ENCODE results near the gene VWA3A. TPM values are rescaled to one million over a fixed set of nuclear protein-coding genes. Genes with fewer than 3 reads are reported as not detected.

VWA3A gene
- total and polyA plus RNA-seq, 2 of the 4 experiments (the other 2 are of a cell fraction) = not detected

DNA sequence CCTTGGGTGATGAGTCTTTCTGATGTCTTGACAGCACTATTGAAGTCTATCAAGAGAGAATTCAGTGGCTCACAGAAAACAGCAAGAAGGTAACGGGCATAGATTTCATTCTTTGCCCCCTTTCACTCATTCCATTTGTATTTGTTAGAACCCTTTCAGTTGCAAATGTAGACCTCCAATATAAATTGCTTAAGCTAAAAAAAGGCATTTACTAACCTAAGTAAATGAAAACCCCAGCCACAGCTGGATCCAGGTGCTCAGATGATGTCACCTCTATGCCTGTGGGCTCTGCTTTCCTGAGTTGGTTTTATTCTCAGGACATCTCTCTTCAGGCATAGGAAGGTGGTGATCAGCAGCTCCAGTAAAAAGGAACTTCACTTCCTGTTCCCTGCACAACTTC lies 11.1 kb downstream of the VWA3A start:
- no peaks in the 10 kb centered on the region for H3K4me1 ChIP-seq (ENCODE audit: control insufficient read depth, insufficient read depth, low read length)
- no peak for TF ChIP-seq SMC3 (IDR thresholded peaks at IDR 0.05; ENCODE audit: low read depth, low read length)
- TF ChIP-seq, protein P1, sequence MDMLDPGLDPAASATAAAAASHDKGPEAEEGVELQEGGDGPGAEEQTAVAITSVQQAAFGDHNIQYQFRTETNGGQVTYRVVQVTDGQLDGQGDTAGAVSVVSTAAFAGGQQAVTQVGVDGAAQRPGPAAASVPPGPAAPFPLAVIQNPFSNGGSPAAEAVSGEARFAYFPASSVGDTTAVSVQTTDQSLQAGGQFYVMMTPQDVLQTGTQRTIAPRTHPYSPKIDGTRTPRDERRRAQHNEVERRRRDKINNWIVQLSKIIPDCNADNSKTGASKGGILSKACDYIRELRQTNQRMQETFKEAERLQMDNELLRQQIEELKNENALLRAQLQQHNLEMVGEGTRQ (IDR thresholded peaks at IDR 0.05; ENCODE audit: low read depth, low read length) = no peak
- no peak for TF ChIP-seq NFE2L2 (IDR thresholded peaks at IDR 0.05; ENCODE audit: low read depth, low read length)
- TF ChIP-seq, protein P2, sequence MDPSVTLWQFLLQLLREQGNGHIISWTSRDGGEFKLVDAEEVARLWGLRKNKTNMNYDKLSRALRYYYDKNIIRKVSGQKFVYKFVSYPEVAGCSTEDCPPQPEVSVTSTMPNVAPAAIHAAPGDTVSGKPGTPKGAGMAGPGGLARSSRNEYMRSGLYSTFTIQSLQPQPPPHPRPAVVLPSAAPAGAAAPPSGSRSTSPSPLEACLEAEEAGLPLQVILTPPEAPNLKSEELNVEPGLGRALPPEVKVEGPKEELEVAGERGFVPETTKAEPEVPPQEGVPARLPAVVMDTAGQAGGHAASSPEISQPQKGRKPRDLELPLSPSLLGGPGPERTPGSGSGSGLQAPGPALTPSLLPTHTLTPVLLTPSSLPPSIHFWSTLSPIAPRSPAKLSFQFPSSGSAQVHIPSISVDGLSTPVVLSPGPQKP (IDR thresholded peaks at IDR 0.05; ENCODE audit: borderline replicate concordance, low read depth, low read length) = no peak
- TF ChIP-seq RFX5 (IDR thresholded peaks at IDR 0.05; ENCODE audit: low read depth, low read length) = no peak
- no peak for TF ChIP-seq MXI1 (IDR thresholded peaks at IDR 0.05; ENCODE audit: borderline replicate concordance, low read depth, low read length)
- TF ChIP-seq POLR2A (IDR thresholded peaks at IDR 0.05; ENCODE audit: low read depth, low read length) = no peak
- TF ChIP-seq FOS (IDR thresholded peaks at IDR 0.05; ENCODE audit: low read depth, low read length) = no peak
- TF ChIP-seq RAD21 (IDR thresholded peaks at IDR 0.05; ENCODE audit: low read length) = no peak
- H2BK20ac ChIP-seq (ENCODE audit: low read depth, low read length) = no peak overlapping the region
- H4K91ac ChIP-seq (ENCODE audit: insufficient read depth, low read depth, low read length) = no peak overlapping the region
- no peak overlapping the region for H3K56ac ChIP-seq (ENCODE audit: extremely low read depth, insufficient read depth, low read length)
- no peaks in the 10 kb centered on the region for H4K20me1 ChIP-seq (ENCODE audit: insufficient read depth, low read length)
- H3K36me3 ChIP-seq (ENCODE audit: control insufficient read depth, insufficient read depth, low read length) = no peaks in the 10 kb centered on the region
- no peak overlapping the region for H2AK5ac ChIP-seq (ENCODE audit: low read depth, low read length)
- H3K23ac ChIP-seq (ENCODE audit: low read depth, low read length) = no peak overlapping the region
- no peak overlapping the region for H3K4me2 ChIP-seq (ENCODE audit: low read depth, low read length)
- H2AK9ac ChIP-seq (replicated peaks; ENCODE audit: low read depth, low read length, poor library complexity) = no peak overlapping the region
- BruUV-seq (replicated peaks) = no TSS peak
- H3K27ac ChIP-seq (ENCODE audit: insufficient read depth, low read length) = no peak overlapping the region
- no peak overlapping the region for H3K9ac ChIP-seq (ENCODE audit: low read depth, low read length)
- H2AFZ ChIP-seq (replicated peaks; ENCODE audit: low read length, poor library complexity) = no peak overlapping the region
- no peak overlapping the region for H4K5ac ChIP-seq (ENCODE audit: low read depth, low read length)
- H3K14ac ChIP-seq (replicated peaks; ENCODE audit: low read depth, low read length) = no peak overlapping the region
- whole genome bisulfite sequencing, 2 experiments (ENCODE audit: extremely low coverage in 2 of 2, insufficient read length in 1 of 2) = no CpG with 5 or more reads among the region's 1 CpG
- no peak overlapping the region for H3K4me3 ChIP-seq (ENCODE audit: insufficient read depth, low read depth, low read length)
- dilution Hi-C loops (cut with HindIII; ENCODE audit: low sequenced_read_pairs, unreplicated experiment) (no loop called here), in situ Hi-C loops (cut with MboI; ENCODE audit: low sequenced_read_pairs) (no loop called here), intact Hi-C loops (cut with micrococcal nuclease) (no loop called here)
- H3K9me1 ChIP-seq (ENCODE audit: insufficient read depth, low read length) = no peaks in the 10 kb centered on the region
- H2BK15ac ChIP-seq (ENCODE audit: low read depth, low read length) = no peak overlapping the region
- H3K27me3 ChIP-seq (ENCODE audit: control insufficient read depth, insufficient read depth, low read length) = peaks cover 15% of the 10 kb centered on the region
- H2BK120ac ChIP-seq (ENCODE audit: low read depth, low read length) = no peak overlapping the region
- no peak overlapping the region for H3K4ac ChIP-seq (ENCODE audit: low read depth, low read length)
- no peak for DNase-seq
- CTCF ChIA-PET = no interaction called here
- POLR2A ChIA-PET (ENCODE audit: unreplicated experiment) = no interaction called here
- no peaks in the 10 kb centered on the region for H3K79me1 ChIP-seq (ENCODE audit: low read depth in 1 of 2, low read length in 2 of 2)
- H3K9me3 ChIP-seq (ENCODE audit: control insufficient read depth, insufficient read depth, low read length) = no peaks in the 10 kb centered on the region
- no peak for ATAC-seq (ENCODE audit: low read depth)
- H3K18ac ChIP-seq (ENCODE audit: low read depth, low read length) = no peak overlapping the region
- H4K8ac ChIP-seq (ENCODE audit: low read depth in 2 of 2, low read length in 2 of 2) = no peak overlapping the region
- H2BK5ac ChIP-seq (ENCODE audit: low read depth, low read length, poor library complexity, severe bottlenecking) = no peak overlapping the region

Measured in IMR-90 (cell line).